GM18526 (cell line): Measurements from ENCODE around the gene HOXC11.

Source experiments
- POLR2A ChIP-seq: IDR thresholded peaks from 3 replicates; pipeline ENCODE4 v1.6.1; 2011; ENCODE audit not compliant: insufficient read length; ENCODE audit errors: extremely low read depth

The HOXC11 gene

GRCh38 chr12:53972722-53973235 lies at the start of gene HOXC11:
TSS of gene HOXC11 (plus strand) at chr12:53973126. CDS start at chr12:53973242, 116 bp downstream.
- TF ChIP-seq POLR2A: no peak

DNA sequence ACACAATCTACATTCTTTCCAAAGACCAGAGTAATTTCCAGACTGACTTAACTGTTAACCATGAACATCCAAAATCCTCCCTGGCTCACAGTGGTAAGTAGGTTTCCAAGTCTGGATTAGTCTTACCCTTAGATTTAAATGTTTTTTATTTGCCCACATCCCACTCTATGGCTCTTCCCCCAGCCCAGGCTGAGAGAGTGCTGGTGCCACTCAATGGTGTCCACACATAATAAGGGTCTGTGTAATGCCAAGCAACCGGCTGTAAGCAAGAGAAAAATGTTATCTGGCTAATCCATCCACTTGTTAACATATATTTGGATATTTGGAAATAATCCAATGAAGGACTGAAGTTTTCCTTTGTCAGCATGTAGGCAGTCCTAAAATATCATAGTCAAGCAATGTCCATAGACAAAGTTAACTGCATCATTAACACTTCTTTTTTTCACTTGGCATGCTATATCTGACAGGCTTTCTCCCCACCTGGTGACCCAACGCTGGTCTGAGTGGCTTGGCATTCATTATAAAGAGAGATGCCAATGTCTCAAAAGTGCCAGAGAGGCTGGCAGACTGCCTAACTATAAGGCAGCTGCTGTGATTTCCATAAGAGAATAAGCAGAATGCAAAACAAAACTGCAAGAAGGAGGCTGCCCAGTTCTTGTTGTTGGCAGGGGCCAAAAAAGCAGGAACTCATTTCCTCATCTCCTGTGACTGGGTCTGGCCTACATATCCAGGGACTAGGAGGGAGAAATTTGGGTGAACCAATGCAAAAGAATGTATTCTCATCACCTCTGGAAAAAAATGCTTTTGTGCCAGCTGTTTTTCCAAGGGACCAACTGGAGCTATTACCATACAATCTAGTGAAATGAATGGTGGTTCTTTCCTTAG lies 48.2 kb upstream of the HOXC11 start:
- TF ChIP-seq POLR2A: no peak

GRCh38 chr12:53927220-53928029 lies 45.5 kb upstream of the HOXC11 start:
- TF ChIP-seq POLR2A: no peak

- no peak for TF ChIP-seq POLR2A
Measured at GRCh38 chr12:53928054-53928835, 44.7 kb upstream of the HOXC11 start.

- no peak for TF ChIP-seq POLR2A
Measured at GRCh38 chr12:53929527-53929926, 43.4 kb upstream of the HOXC11 start.

DNA sequence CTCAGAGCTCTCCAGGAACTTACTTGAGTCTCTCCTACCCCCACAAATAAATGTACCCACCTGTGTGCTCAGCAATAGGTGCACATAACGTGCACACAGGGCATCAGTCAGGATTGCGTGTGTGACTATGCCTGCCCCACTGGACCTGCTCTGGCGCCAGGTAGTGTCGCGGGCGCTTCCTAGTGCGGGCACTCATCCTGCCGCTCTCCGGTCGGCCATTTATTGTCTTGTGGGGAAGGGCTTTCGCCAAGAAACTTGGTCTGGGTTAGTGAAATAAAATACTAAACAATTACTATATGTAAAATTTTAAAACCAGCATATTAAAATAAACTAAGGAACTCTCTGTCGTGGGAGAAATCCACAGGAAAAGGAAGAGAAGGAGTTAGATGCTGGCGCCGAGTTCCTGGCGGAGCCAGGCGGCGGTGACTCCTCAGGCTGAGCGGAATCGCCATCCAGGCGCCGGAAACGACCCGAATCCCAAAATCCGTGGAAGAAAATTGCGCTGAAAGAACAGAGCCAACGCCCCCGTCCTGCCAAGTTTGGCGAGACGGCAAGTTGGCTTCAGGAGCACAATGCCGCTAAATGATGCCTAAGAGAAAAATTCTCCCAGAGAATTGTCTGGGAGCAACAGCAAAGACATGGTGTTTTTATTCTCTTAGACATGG lies 42.2 kb upstream of the HOXC11 start:
- TF ChIP-seq POLR2A: no peak

GRCh38 chr12:53931844-53932581 lies 40.9 kb upstream of the HOXC11 start:
- no peak for TF ChIP-seq POLR2A

DNA sequence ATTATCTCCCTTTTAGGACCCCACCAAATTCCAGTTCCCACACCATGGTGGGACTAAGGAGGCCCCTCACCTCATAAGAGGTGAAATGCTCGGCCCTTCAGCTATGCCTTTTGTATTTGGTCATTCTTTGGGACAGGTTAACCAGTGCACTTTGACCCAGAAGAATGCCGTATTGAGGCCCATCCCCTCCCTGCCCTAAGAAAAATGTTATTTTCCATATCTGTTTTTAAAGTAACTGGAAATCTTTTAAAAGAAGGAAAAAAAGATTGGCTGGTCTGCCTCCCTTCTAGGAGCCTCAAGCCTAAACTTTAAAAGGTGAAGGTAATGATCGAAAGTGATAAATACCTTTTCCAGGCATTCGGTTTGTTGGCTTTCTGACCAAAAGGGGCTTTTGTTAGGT lies 40.0 kb upstream of the HOXC11 start:
- TF ChIP-seq POLR2A: no peak

- TF ChIP-seq POLR2A: no peak
Measured at GRCh38 chr12:53935383-53936341, 37.3 kb upstream of the HOXC11 start.

DNA sequence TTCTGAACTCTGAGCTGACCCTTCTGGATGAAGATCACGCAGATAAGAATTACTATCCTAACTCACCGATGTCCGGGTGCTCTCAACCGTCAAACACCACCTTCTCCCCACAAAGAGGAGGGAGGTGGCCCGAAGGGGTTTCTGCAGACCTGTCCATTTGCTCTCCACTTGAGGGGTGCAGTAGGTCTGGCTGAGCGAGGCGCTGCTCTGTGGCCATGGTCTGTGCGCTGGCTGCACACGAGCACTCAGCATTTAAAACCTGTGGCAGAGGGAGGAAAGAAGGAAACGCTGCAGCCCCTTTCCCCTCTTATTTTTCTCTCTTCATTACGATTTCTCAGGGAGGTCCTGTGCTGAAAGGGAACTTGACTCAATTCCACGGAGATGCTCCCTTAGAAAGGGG lies 35.8 kb upstream of the HOXC11 start:
- TF ChIP-seq POLR2A: no peak

DNA sequence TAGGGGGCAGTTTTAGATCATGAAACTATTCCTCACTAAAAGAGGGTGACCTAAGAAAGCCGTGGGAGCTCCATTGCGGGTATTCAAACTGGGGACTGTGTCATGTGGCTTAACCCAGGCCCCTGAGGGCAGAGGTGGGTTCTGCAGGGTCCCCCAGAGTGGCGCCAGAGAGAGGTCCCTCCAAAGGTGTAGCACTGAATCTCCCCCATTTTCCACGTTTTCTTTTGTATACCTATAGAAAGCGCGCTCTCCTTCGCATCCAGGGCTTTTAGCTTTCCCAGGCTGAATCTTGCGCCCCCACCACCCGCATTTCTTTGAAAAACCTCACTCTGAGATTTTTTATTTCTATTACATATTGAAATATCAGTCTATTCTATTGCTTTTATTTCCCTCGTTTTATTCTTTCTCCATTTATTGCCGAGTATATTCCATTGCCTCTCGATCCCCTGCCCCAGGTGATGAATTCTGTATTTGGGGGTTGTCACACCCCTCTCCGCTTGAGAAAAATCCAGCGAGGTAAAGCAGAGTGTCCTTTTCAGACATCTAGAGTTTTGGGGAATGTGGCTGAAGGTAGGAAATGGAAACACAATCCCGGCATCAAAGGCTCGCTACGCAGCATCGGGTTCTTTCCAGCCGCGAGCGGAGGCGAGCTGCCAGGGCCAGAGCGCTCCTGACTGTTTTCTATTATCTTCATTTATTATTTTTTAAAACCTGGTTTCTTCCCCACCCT lies 35.2 kb upstream of the HOXC11 start:
- TF ChIP-seq POLR2A: no peak
